Nephron progenitor cell (in vitro differentiated cells): Measurements from ENCODE around the gene CAMK2A.
A peak's percentile ranks its signal among the peaks of the same experiment; 100 is the strongest.

Source experiments
- DNase-seq: peaks from one replicate; pipeline ENCODE4 v3.0.0; 2021
- H3K27ac Mint-ChIP-seq: 2 replicates; pipeline ENCODE4 v1.8.0; 2021; ENCODE audit warnings: mild to moderate bottlenecking, moderate library complexity, mixed read lengths
- H3K27me3 Mint-ChIP-seq: 2 replicates; pipeline ENCODE4 v1.8.0; 2021; ENCODE audit warnings: mild to moderate bottlenecking, low read depth, mixed read lengths; ENCODE audit not compliant: poor library complexity
- H3K36me3 Mint-ChIP-seq: 2 replicates; pipeline ENCODE4 v1.8.0; 2021; ENCODE audit warnings: low read depth, mixed read lengths
- H3K4me1 Mint-ChIP-seq: 2 replicates; pipeline ENCODE4 v1.8.0; 2021; ENCODE audit warnings: mixed read lengths
- H3K4me3 Mint-ChIP-seq: 2 replicates; pipeline ENCODE4 v1.8.0; 2021; ENCODE audit warnings: mild to moderate bottlenecking, moderate library complexity, mixed read lengths
- H3K9me3 Mint-ChIP-seq: 2 replicates; pipeline ENCODE4 v1.8.0; 2021; ENCODE audit warnings: mild to moderate bottlenecking, moderate library complexity, mixed read lengths
- TF ChIP-seq, protein P1 (sequence below): fragments of 200-600 bp; sonication (generic); IDR thresholded peaks from 2 replicates; pipeline ENCODE4 v1.5.0; 2021; ENCODE audit warnings: antibody characterized with exemption

The CAMK2A gene

DNA sequence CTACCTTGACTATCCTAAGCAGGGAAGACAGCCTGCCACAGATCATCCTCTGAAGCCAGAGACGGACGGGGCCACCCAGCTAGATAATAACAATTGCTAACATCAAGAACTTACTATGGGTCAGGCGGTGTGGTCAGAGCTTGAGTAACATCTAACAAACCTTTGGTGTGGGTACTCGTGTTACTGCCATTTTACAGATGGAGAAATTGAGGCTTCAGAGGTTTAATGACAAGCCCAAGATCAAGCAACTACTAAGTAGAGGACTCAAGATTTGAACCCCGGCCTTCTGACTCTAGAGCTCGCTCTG, 29.9 kb upstream of the CAMK2A start:
- Mint-ChIP-seq H3K36me3 (no peaks in the 10 kb centered on the region), H3K27me3 (peaks cover 4% of the 10 kb centered on the region), H3K27ac (no peak overlapping the region), H3K4me1 (peaks cover 54% of the 10 kb centered on the region), H3K9me3 (peaks cover 4% of the 10 kb centered on the region), H3K4me3 (no peak overlapping the region)
- DNase-seq, result no peak
- TF ChIP-seq, protein P1, sequence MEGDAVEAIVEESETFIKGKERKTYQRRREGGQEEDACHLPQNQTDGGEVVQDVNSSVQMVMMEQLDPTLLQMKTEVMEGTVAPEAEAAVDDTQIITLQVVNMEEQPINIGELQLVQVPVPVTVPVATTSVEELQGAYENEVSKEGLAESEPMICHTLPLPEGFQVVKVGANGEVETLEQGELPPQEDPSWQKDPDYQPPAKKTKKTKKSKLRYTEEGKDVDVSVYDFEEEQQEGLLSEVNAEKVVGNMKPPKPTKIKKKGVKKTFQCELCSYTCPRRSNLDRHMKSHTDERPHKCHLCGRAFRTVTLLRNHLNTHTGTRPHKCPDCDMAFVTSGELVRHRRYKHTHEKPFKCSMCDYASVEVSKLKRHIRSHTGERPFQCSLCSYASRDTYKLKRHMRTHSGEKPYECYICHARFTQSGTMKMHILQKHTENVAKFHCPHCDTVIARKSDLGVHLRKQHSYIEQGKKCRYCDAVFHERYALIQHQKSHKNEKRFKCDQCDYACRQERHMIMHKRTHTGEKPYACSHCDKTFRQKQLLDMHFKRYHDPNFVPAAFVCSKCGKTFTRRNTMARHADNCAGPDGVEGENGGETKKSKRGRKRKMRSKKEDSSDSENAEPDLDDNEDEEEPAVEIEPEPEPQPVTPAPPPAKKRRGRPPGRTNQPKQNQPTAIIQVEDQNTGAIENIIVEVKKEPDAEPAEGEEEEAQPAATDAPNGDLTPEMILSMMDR, result no peak

DNA sequence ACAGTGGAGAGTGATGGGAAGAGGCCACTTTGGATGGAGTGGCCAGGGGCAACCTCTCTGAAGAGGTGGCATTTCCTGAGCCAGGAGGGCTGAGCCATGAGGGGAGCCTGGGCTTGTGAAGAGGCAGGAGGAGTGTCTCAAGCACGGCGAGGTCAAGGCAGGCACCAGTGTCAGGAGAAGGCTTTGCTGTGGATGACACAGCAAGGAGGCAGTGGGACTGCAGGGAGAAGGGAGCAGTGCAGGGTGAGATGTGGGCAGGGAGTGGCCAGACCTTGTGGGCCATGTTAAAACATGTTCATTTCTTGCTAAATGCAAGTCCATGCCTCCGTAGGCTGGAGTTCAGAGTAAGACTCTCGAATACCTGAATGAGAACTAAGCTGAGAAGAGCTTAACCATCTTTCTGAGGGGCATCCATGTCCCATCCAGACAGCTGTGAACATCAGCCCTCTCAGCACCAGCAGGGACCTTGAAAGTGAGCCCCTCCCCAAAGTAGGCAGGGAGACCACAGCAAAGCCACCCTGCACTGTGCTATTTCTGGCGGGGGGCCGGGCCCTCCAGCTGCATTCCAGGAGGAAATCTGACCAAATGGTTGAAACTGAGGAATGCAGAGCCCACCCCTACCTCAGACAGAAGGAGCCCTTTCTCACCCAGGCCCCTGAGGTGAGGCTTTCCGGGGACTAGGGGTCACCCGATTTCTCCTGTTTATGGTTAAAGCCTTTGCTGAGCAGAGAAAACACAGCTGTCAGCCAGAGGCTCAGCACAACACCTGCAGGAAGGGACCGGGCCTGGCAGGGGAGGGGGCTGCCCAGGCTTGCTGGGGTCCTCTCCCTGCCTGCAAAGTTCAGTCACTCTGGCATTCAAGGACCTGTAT, 29.3 kb upstream of the CAMK2A start:
- no peaks in the 10 kb centered on the region for H3K36me3 Mint-ChIP-seq
- H3K27ac Mint-ChIP-seq, result peak overlapping the region; percentile 0
- peaks cover 60% of the 10 kb centered on the region for H3K4me1 Mint-ChIP-seq
- DNase-seq, result peak; percentile 35
- TF ChIP-seq, protein P1, result no peak
- H3K27me3 Mint-ChIP-seq, result peaks cover 3% of the 10 kb centered on the region
- H3K4me3 Mint-ChIP-seq, result peak overlapping the region; percentile 3
- peaks cover 4% of the 10 kb centered on the region for H3K9me3 Mint-ChIP-seq

DNA sequence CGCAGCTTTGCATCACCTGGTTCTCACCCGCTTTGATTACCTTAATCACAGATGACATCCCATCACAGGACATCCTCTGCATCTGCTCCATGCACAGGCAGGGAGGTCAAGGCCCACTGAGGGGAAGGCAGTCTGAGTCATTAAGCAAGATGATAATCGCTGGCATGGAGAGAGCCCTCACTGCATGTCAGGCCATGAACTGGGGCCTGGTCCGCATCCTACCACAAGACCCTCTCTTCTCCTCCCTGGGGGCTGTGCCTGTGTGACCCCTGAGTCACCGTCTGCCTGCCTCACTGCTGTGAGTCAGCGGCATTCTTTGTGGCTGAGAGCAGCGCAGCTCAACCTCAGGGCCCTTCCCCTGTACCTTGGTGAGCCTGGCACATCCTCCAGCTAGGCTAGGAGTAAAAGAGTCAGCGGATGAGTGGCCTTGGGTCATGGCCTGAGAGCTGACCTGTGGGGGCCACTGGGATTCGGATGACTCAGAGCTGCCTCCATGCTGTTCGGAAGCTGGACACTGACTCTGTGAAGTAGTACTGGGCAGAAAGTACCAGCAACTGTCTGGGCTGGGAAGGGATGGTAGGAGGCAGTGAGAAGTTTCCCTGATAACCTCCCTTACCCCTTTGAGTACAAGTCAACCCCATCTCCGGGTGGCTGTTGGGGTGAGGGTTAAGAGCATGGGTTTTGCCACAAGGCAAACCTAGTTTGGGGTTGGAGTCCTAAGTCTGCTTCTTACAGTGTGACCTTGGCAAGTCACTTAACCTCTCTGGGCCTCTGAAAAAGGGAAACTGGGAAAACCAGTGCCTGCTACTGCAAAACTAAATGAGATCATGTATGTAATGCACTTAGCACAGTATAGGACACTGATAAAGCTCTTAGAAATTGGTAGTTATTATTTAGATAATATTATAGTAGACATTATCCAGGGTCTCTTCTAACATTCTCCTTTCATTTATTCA, 27.8 kb upstream of the CAMK2A start:
- H3K27me3 Mint-ChIP-seq, result peaks cover 4% of the 10 kb centered on the region
- H3K27ac Mint-ChIP-seq, result peak overlapping the region; percentile 95
- H3K36me3 Mint-ChIP-seq, result no peaks in the 10 kb centered on the region
- H3K9me3 Mint-ChIP-seq, result peaks cover 4% of the 10 kb centered on the region
- peak; percentile 44 for DNase-seq
- TF ChIP-seq, protein P1, result no peak
- H3K4me1 Mint-ChIP-seq, result peaks cover 72% of the 10 kb centered on the region
- H3K4me3 Mint-ChIP-seq, result peak overlapping the region; percentile 35

DNA sequence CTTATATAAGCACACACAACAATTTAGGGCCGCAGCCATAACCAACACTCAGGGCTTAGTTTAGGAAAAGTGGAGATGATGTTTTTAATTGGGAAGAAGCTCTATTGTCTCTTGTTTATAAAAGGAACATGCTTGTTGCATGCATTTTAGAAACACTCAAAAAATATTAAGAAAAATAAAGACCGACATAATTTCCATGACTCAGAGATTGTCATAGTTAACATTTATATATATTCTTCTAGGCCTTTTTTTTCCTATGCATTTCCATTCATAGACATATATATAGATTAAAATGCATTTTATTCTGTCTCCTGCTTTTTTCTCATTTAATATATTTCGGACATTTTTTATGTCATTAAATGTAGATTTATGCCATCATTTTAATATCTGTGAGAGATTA, 26.7 kb upstream of the CAMK2A start:
- Mint-ChIP-seq H3K27ac (peak overlapping the region; percentile 59), H3K9me3 (no peaks in the 10 kb centered on the region), H3K4me3 (no peak overlapping the region), H3K27me3 (peaks cover 6% of the 10 kb centered on the region), H3K36me3 (no peaks in the 10 kb centered on the region), H3K4me1 (peaks cover 75% of the 10 kb centered on the region)
- DNase-seq, result no peak
- TF ChIP-seq, protein P1, result no peak

DNA sequence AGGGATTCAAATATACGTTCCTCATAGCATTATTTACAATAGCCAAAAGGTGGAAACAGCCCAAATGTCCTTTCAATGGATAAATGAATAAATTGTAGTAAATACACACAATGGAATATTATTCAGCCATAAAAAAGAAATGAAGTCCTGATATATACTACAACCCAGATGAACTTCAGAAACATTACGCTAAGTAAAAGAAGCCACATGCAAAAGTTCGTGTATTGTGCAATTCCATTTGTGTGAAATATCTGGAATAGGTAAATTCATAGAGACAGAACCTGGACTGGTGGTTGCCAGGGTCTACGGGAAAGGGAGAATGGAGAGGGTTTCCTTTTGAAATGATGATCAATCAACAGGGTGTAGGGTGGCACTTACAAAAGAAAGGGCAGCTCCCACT, 25.7 kb upstream of the CAMK2A start:
- Mint-ChIP-seq H3K27me3 (peaks cover 6% of the 10 kb centered on the region), H3K4me3 (no peak overlapping the region), H3K9me3 (no peaks in the 10 kb centered on the region), H3K27ac (no peak overlapping the region), H3K4me1 (peaks cover 79% of the 10 kb centered on the region), H3K36me3 (no peaks in the 10 kb centered on the region)
- DNase-seq, result no peak
- TF ChIP-seq, protein P1, result no peak
